Nephron progenitor cell (in vitro differentiated cells): Measurements from ENCODE around the gene SLC12A3.

Experiments used
- DNase-seq: peaks from one replicate; pipeline ENCODE4 v3.0.0; 2021
- H3K27ac Mint-ChIP-seq: 2 replicates; pipeline ENCODE4 v1.8.0; 2021; ENCODE audit warnings: mild to moderate bottlenecking, moderate library complexity, mixed read lengths
- H3K27me3 Mint-ChIP-seq: 2 replicates; pipeline ENCODE4 v1.8.0; 2021; ENCODE audit warnings: mild to moderate bottlenecking, low read depth, mixed read lengths; ENCODE audit not compliant: poor library complexity
- H3K36me3 Mint-ChIP-seq: 2 replicates; pipeline ENCODE4 v1.8.0; 2021; ENCODE audit warnings: low read depth, mixed read lengths
- H3K4me1 Mint-ChIP-seq: 2 replicates; pipeline ENCODE4 v1.8.0; 2021; ENCODE audit warnings: mixed read lengths
- H3K4me3 Mint-ChIP-seq: 2 replicates; pipeline ENCODE4 v1.8.0; 2021; ENCODE audit warnings: mild to moderate bottlenecking, moderate library complexity, mixed read lengths
- H3K9me3 Mint-ChIP-seq: 2 replicates; pipeline ENCODE4 v1.8.0; 2021; ENCODE audit warnings: mild to moderate bottlenecking, moderate library complexity, mixed read lengths
- CTCF ChIP-seq: fragments of 200-600 bp; sonication (generic); IDR thresholded peaks from 2 replicates; pipeline ENCODE4 v1.5.0; 2021; ENCODE audit warnings: antibody characterized with exemption

Gene SLC12A3

DNA sequence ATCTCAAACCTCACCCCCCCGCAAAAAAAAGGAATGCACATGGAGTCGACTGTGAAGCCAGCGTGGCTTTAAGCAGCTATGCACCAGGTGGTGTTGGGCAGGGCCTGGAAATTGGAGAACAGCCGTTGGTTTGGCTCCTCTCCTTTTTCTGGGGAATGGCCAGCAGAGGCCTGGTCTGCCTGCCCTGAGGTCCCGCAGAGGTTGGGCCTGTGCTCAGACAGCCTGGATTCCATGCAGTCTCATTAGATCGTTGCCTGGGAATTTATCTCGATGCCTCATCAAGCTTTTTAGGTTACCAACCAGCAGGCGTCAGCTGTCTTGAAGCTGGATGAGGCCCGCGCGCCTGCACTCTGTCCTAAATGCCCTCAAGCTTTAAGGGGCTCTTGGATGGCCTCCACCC, 9.8 kb downstream of the SLC12A3 start:
- TF ChIP-seq CTCF: no peak
- Mint-ChIP-seq H3K4me1 (peaks cover 8% of the 10 kb centered on the region), H3K9me3 (no peaks in the 10 kb centered on the region), H3K36me3 (no peaks in the 10 kb centered on the region), H3K27ac (no peak overlapping the region), H3K27me3 (peaks cover 5% of the 10 kb centered on the region), H3K4me3 (no peak overlapping the region)
- DNase-seq: no peak

- TF ChIP-seq CTCF: no peak
- Mint-ChIP-seq H3K4me3 (no peak overlapping the region), H3K27ac (peak overlapping the region; percentile 73), H3K27me3 (peaks cover 7% of the 10 kb centered on the region), H3K36me3 (no peaks in the 10 kb centered on the region), H3K9me3 (no peaks in the 10 kb centered on the region), H3K4me1 (peaks cover 6% of the 10 kb centered on the region)
- no peak for DNase-seq
Observed at GRCh38 chr16:56876048-56876447, 11.0 kb downstream of the SLC12A3 start.

- H3K27me3 Mint-ChIP-seq: peaks cover 11% of the 10 kb centered on the region
- DNase-seq: no peak
- H3K4me1 Mint-ChIP-seq: no peaks in the 10 kb centered on the region
- no peaks in the 10 kb centered on the region for H3K36me3 Mint-ChIP-seq
- no peaks in the 10 kb centered on the region for H3K9me3 Mint-ChIP-seq
- H3K27ac Mint-ChIP-seq: no peak overlapping the region
- TF ChIP-seq CTCF: no peak
- H3K4me3 Mint-ChIP-seq: no peak overlapping the region
Observed at GRCh38 chr16:56877486-56878182, 12.6 kb downstream of the SLC12A3 start.

- H3K27me3 Mint-ChIP-seq: peaks cover 11% of the 10 kb centered on the region
- H3K4me3 Mint-ChIP-seq: no peak overlapping the region
- H3K4me1 Mint-ChIP-seq: no peaks in the 10 kb centered on the region
Observed at GRCh38 chr16:56878282-56878854, 13.4 kb downstream of the SLC12A3 start.

GRCh38 chr16:56879276-56879675, 14.3 kb downstream of the SLC12A3 start:
- DNase-seq: no peak
- H3K4me1 Mint-ChIP-seq: no peaks in the 10 kb centered on the region
- no peak for TF ChIP-seq CTCF
- peaks cover 6% of the 10 kb centered on the region for H3K27me3 Mint-ChIP-seq
- H3K36me3 Mint-ChIP-seq: no peaks in the 10 kb centered on the region
- no peak overlapping the region for H3K27ac Mint-ChIP-seq
- H3K4me3 Mint-ChIP-seq: no peak overlapping the region
- no peaks in the 10 kb centered on the region for H3K9me3 Mint-ChIP-seq

More at GRCh38 chr16:56878282-56878854, 13.4 kb downstream of the SLC12A3 start:
- Mint-ChIP-seq H3K27ac (no peak overlapping the region), H3K36me3 (no peaks in the 10 kb centered on the region), H3K9me3 (no peaks in the 10 kb centered on the region)
- DNase-seq: no peak
- TF ChIP-seq CTCF: no peak

DNA sequence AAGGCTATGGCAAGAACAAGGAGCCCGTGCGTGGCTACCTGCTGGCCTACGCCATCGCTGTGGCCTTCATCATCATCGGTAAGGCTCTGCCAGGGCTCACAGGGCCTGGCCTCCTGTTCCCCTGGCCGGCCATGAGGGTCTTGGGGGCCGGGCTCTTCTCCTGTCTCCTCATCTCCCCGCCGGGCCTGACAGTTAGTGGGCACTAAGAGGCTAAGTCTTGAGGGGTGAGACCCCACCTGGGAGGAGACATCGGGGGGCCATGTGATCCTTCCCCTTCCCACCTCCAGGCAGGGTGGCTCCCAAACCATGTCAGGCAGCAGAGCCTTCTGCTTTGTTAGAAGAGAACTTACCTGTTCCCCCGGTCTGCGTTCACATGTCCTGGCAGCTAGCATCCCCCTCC, 15.2 kb downstream of the SLC12A3 start:
- peaks cover 2% of the 10 kb centered on the region for H3K9me3 Mint-ChIP-seq
- H3K27me3 Mint-ChIP-seq: peaks cover 6% of the 10 kb centered on the region
- no peak overlapping the region for H3K4me3 Mint-ChIP-seq
- H3K27ac Mint-ChIP-seq: no peak overlapping the region
- no peak for DNase-seq
- H3K36me3 Mint-ChIP-seq: no peaks in the 10 kb centered on the region
- H3K4me1 Mint-ChIP-seq: no peaks in the 10 kb centered on the region
- no peak for TF ChIP-seq CTCF
